HG03354 (cell line): Measurements from ENCODE around the gene SNX1.
A peak's percentile ranks its signal among the peaks of the same experiment; 100 is the strongest.
"Not testable (repeated sequence)": the region's sequence is repeated elsewhere in the genome, so short reads cannot be mapped to it uniquely, and the experiment has no call there.

Source experiments
- ATAC-seq: cut with Tn5 transposase; IDR thresholded peaks from one replicate; pipeline ENCODE4 v1.9.1; 2021; ENCODE audit warnings: mild to moderate bottlenecking; ENCODE audit not compliant: unreplicated experiment, poor library complexity, severe bottlenecking

The SNX1 gene

DNA sequence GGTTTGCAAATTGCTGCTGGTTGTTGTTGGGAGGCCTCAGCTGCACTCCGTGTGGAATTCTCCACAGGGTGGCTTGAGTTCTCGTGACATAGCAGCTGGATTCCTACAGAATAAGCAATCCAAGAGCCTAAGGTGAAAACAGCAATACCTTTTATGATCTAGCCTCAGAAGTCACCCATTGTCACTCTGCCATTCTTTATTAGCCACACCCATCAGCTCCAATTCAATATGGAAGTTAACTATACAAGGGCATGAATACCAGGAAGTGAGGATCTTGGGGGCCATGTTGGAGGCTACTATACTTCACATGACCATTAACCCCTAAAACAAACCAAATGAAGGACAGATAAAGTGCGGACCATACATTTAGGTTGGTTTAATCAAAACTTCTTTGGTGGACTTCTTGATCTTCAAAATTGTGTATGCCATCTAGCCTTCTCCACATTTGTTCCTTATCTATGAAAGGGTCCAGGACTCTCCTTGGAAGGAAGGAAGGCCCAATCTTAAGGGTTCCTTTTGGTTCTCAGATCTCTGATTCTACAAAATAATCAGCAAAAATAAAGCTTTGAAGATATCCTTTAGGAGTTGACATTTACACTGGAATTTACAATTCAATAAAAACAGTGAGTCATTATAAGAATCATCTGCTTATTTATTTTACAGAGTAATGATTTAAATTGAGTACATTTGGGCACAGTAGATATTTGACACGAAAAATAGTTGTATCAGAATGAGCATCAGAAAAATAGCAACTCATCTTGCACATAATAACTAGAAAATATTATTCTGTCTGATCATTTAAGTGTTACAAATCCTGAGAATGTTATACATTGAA, 23.6 kb upstream of the SNX1 start:
- no peak for ATAC-seq

DNA sequence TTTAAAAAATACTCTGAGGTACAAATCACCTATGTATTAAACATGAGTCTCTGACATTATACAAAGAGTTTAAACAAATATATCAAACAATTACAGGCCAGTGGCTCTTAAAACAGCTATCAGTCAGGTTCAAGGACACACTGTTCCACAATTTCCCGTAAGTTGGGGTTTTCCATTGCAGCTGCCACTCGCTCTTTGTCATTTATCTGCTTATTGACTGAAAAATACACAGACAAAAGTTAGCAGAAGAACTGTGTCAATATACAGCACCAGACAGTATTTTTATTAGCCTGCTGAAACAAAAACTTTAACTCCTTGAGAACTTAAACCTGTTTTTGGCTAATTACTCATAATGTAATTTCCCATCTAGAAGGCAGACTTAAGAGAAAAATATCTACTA, 23.0 kb upstream of the SNX1 start:
- no peak for ATAC-seq

DNA sequence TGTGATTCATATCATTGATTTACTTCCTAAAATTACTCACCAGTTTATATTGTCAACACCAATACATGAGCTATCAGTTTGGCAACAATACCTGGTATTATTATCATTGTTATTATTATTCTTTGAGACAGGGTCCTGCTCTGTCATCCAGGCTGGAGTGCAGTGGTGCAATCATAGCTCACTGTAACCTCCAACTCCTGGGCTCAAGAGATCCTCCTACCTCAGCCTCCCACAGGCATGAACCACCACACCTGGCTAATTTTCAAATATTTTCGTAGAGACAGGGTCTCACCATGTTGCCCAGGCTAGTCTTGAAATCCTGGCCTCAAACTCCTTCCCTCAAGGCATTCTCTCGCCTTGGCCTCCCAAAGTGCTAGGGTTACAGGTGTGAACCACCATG, 22.3 kb upstream of the SNX1 start:
- ATAC-seq = not testable (repeated sequence)

DNA sequence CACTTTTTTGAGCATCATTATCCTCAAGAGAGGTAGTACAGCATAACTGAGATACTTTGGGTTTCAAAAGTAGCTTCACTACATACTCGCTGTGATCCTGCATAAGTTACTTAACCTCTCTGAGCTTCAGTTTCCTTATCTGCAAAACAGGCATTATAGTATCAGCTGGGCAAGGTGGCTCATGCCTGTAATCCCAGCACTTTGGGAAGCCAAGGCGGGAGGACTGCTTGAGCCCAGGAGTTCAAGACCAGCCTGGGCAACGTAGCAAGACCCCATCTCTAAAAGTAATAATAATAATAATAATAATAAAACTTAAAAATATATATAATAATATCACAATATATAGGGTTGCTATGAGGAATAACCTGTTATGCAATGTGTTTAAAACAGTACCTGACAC, 13.0 kb upstream of the SNX1 start:
- no peak for ATAC-seq

DNA sequence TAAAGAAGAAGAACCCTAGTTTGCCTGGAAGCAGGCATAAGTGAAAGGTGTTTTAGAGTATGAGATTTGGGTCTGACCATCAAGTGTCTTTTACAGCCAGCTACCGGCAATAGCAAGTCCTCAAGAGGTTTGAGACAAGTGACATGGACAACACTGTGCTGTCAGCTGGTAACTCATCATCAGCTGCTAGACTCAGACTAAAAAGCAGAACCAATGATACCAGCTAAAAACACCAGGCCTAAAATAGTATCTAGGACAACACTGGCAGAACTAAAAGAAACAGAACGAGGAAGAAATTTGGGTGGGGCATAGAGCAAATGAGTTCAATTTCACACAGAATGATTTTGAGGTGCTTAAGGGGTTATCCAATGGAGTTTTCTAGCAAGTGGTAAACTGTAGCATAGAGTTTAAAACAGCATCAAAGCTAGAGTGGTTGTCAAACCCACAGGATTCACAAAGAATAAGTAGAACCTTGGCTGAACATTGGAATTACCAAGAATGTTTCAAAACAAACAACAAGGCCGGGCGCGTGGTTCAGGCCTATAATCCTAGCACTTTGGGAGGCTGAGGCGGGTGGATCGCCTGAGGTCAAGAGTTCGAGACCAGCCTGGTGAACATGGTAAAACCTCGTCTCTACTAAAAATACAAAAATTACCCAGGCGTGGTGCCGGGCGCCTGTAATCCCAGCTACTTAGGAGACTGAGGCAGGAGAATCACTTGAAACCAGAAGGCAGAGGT, 6.1 kb upstream of the SNX1 start:
- ATAC-seq = no peak

DNA sequence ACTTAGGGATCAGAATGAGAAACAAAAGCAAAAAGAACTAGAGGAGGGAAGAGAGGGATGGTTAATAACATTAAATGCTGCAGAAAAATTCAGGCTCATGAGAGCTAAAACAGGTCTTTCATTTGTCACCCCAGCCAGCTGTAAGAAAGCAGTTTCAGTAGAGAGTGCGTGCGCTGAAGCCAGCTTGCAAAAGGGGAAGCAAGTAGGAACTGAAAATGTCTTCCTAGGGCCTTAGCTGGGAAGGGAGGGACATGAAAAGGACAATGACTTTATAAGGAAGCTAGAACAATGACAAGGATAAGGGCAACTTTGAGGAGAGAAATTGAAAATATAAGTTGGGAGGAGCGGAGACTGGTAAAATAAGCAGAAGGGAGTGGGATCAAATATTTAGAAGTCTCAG, 5.3 kb upstream of the SNX1 start:
- ATAC-seq = no peak

DNA sequence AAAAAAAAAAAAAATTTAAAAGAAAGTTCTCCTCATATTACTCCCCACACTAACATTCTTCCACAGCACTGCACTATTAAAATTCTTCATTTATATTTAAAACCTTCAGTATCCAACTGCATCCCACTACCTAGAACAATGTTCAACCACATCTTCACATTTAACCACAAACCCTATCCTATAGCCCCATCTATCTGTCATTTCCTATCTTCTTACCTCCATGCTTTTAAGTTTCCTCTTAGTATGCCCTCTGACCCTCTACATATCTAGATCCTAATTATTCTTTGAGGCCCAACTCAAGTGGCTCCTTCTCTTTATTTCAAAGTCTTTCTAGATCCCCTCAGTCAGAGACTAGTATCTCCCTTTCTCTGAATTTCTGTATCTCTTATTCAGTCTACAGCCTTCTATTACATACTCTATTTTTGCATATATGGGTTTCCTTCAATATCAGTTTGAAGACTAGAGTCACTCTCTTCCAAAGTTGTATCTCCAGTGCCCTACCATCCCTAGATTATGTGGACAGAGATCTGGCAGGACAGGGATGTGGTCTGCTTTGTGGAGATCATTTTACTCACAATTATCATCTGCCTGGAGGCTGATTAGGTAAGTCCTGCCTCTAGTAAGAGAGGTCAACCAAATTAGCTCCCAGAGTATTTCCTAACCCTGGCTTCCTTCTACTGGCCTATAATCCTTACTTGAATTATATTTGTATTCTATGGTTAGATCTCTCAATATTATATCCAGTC, 3.5 kb upstream of the SNX1 start:
- no peak for ATAC-seq

DNA sequence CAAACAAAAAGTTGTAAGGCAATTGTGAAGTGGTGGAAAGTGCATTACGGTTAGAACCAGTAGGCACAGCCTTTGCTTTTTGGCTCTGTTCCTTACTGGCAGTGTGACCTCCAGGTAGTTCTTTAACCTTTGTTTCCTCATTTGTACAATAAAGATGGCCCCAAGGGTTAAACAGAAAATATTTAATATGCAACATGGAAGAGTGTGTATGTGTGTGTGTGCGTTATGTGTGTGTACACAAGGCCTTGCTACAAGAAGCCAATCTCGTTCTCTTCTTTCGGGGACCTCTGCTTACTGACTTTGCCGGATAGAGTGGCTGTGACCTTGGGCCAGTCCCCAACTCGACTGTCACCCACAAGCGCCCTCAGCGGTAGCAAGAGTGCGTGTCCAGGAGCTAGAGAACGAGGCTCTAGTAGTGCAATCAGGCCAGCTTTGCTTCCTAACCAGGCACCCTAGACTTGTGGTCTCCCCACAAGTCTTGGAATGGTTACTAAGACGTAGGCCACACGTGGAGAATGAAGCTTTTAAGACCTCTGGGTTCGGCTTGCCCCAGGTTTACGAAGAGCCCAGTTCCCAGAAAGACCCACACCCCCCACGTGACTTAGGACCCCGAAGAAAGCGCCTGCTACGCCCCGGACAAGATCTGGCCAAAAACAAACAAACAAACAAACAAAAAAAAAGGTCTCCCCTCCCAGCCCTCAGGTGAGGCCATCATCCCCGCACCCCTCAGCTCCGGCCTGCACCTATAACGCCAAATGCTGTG, 2.7 kb upstream of the SNX1 start:
- ATAC-seq = peak; percentile 15

DNA sequence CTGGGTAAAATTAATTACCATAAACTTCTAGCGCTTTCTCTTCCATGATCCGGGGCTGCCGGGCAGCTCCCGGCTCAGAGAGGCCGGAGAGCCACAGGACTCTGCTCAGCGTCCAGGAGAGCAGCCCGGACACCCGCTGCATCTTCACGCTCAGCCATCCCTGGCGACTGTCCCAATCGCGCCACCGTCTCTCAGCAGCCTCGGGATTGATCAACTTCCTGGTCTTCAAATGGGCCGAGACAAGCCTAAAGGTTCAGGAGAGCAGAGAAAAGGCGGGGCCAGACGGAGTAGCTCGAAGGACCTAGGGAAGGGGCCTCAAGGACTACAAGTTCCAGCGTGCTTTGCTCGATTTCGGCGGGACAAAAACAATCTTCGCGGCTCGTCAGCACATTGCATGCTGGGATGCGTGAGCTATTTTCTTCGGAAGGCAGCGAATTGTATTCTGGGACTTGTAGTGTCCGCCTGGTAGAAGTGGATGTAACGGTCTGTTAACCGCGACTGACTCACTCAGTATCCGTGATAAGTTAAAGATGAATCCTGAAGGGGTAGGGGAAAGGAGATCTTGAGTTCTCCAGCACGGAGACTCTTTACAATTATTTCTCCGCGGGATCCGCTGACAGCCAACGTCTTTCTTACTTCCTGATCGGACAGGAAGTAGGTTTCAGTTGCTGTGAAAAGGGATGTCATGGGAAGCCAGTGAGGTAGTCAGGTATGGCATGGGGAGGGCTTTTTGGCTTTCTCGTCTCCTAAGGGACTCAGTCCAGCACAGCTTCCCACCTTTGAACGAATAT, 2.0 kb upstream of the SNX1 start, which contains the start of gene CIAO2A:
Gene CIAO2A, minus strand, starts transcription at position 212 of the 791 bp plus-strand sequence. Its CDS starts 70 bp downstream, at position 142.
- ATAC-seq = peak; percentile 75

DNA sequence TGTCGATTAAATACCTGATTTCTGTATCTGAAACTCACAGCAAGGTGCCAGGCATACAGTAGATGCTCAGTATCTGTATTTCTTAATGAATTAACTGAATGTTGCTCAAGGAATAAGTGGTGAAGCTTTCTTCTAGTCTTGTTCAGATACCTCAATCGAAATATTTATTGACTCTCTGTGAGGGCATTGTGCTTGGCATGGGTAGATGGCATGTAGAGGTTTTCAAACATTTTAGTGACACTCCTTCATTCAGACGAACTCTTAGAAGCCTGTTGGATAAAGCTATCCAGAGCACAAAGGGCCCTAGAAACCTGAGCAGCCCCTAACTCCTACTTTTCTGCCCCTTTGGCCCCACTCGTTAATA, 369 bp upstream of the SNX1 start:
- no peak for ATAC-seq

DNA sequence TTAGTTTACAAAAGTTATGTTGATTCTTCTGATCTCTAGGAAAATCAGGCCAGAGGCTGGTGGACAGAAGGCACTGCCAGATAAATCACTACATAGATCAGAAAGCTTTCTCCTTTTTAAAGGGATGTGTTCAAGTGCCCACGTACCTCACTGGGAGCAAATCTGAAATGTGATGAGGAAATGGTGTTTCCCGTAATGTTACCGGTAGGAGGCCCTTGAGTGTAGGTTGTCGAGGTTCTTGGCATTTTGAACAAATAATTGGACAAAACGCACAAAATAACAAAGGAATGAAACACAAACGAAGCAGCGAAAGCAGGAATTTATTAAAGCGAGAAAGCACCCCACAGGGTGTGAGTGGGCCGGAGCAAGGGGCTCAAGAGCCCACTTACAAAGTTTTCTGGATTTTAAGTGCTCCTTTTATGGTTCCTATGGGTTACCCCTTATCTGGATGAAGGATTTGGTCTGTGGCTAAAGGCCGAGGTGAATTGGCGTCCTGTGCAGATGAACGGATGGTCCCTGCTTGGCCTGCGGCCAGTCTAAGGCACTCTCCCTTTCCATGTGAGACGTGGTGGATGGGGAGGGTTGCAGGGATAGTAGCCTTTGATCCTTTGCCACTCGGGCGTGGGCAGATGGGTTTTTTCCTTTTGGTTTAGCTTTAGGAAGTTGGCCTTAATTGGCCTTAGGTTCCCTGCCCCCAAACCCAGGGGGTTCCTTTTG, 1.0 kb downstream of the SNX1 start:
- no peak for ATAC-seq

DNA sequence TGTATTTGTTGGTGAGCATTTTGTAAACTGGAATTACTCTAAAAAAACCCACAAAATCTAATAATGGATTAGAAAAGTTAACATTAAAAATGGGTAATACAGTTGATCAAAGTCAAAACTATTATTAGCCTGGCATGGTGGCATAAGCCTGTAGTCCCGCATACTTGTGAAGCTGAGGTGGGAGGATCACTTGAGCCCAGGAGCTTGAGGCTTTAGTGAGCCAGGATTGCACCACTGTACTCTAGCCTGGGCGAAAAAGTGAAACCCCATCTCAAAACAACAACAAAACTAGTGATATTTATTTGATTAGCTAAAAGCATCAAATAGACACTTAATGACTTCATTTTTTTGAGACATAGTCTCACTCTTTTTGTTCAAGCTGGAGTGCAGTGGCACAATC, 3.6 kb downstream of the SNX1 start:
- ATAC-seq = no peak

DNA sequence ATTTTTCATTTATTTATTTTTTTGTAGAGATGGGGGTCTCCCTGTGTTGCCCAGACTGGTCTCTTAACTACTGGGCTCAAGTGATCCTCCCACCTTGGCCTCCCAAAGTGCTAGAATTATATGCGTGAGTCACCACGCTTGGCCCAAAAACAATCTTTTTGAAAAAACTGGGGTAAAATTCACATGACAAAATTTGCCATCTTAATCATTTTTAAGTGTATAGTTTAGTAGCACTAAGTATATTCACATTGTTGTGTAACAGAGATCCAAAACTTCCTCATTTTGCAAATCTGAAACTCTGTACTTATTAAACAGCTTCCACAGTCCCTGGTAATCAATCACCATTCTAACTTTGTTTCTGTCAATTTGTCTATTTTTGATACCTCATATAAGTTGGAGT, 5.2 kb downstream of the SNX1 start:
- no peak for ATAC-seq

DNA sequence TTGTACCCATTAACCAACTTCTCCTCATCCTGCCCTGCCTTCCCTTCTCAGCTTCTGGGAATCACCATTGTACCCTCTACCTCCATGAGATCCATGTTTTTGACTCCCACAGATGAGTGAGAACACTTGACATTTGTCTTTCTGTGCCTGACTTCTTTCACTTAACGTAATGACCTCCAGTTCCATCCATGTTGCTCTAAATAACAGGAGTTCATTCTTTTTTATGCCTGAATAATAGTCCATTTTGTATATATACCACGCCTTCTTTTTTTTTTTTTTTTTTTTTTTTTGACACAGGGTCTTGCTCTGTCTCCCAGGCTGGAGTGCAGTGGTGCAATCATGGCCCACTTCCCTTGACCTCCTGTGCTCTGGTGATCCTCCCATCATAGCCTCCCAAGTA, 6.7 kb downstream of the SNX1 start:
- no peak for ATAC-seq

DNA sequence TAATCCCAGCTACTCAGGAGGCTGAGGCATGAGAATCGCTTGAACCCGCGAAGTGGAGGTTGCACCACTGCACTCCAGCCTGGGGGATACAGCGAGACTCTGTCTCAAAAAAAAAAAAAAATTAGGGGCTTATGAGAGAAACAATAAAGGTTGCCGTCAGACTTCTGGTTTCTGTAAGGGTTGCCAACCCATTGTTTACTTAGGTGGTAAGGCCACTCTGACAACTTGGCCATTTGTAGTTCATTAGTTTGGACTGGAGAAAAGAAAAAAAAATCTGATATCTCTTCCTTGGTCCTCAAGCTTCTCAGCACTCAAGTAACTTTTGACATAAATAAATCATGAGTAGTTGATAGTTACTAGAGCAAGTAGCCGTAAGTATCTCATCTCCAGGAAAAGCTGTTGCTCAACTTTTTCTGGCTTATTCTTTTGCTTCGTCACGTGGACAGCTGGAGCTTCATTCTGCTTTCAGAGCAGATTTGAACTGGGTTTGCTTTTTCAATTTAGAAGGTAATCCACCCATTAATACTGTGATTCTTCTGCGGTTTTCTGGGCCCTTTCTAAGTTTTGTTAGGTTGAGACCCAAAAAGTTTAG, 9.4 kb downstream of the SNX1 start:
- no peak for ATAC-seq

DNA sequence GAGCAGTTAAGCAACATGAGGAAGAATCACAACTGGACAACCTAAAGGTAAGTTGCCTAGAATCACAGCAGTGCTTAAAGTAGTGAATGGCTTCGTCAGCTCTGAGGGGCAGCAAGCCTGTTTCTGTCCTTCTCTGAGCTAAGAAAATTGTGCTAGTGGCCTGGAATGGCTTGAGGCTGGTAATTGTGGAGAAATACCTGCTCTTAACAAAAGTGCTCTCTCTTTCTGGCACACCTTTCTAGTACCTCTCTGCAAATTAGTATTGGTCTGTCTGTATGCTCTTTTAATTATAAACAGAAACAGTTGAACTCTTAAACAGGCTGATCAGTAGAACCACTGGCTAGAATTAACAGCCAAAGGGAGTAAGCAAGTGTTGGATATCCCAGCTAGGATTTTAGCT, 11.6 kb downstream of the SNX1 start:
- ATAC-seq = no peak

DNA sequence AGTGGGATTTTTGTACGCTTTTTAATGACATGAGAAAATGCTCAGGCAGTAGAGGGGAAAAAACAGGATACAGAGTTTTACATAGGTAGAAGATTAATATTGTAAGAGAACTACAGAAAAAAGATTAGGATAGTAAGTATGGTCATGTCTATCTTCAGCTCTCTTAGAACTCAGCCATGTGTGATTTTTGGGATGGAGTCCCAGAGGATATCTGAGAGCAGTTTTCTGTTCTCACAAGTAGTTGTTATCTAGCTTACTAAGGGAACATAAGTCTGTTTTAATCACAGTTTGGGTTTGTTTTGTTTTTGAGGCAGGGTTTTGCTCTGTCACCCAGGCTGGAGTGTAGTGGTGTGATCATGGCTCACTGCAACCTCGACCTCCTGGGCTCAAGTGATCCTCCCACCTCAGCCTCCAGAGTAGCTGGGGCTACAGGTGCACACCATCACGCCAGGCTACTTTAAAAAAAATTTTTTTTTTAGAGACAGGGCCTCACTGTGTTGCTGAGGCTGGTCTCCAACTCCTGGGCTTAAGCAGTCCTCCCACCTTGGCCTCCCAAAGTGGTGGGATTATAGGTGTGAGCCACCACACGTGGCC, 14.4 kb downstream of the SNX1 start:
- not testable (repeated sequence) for ATAC-seq
